Measurements from ENCODE around the gene STK31.
"Not testable (repeated sequence)": the region's sequence is repeated elsewhere in the genome, so short reads cannot be mapped to it uniquely, and the experiment has no call there.

Gene STK31

GRCh38 chr7:23672033-23672432 lies 38.0 kb upstream of the STK31 start:
- H3K27me3 ChIP-seq (ENCODE audit: insufficient read depth, poor library complexity, severe bottlenecking), result no peaks in the 10 kb centered on the region
- H3K36me3 ChIP-seq (ENCODE audit: low read depth), result no peaks in the 10 kb centered on the region
- DNase-seq (ENCODE audit: low spot score), result no peak
- no peaks in the 10 kb centered on the region for H3K9me3 ChIP-seq (ENCODE audit: severe bottlenecking)
- no peak overlapping the region for H3K4me3 ChIP-seq (ENCODE audit: severe bottlenecking)
- H3K27ac ChIP-seq (ENCODE audit: poor library complexity, severe bottlenecking), result no peak overlapping the region
- TF ChIP-seq CTCF (IDR thresholded peaks at IDR 0.05; ENCODE audit: poor library complexity, severe bottlenecking), result no peak
- no peak for ATAC-seq (ENCODE audit: low read depth)
- H3K4me1 ChIP-seq (ENCODE audit: insufficient read depth, poor library complexity, severe bottlenecking), result no peaks in the 10 kb centered on the region

GRCh38 chr7:23679898-23680413 lies 30.1 kb upstream of the STK31 start, which contains the start of gene FAM221A:
FAM221A (plus strand) TSS chr7:23680199; CDS start chr7:23680219, 20 bp downstream.
- peak; percentile 85 for TF ChIP-seq CTCF (IDR thresholded peaks at IDR 0.05; ENCODE audit: poor library complexity, severe bottlenecking)
- Histone ChIP-seq H3K4me1 (ENCODE audit: insufficient read depth, poor library complexity, severe bottlenecking) (no peaks in the 10 kb centered on the region), H3K27me3 (ENCODE audit: insufficient read depth, poor library complexity, severe bottlenecking) (no peaks in the 10 kb centered on the region), H3K4me3 (ENCODE audit: severe bottlenecking) (peak within 1 kb of the TSS; percentile 46), H3K36me3 (ENCODE audit: low read depth) (no peaks in the 10 kb centered on the region), H3K27ac (ENCODE audit: poor library complexity, severe bottlenecking) (no peak within 1 kb of the TSS), H3K9me3 (ENCODE audit: severe bottlenecking) (no peaks in the 10 kb centered on the region)
- peak; percentile 97 for ATAC-seq (ENCODE audit: low read depth)
- DNase-seq (ENCODE audit: low spot score), result peak; percentile 76

- Histone ChIP-seq H3K27me3 (ENCODE audit: insufficient read depth, poor library complexity, severe bottlenecking) (no peaks in the 10 kb centered on the region), H3K9me3 (ENCODE audit: severe bottlenecking) (no peaks in the 10 kb centered on the region), H3K36me3 (ENCODE audit: low read depth) (no peaks in the 10 kb centered on the region), H3K27ac (ENCODE audit: poor library complexity, severe bottlenecking) (no peak overlapping the region), H3K4me3 (ENCODE audit: severe bottlenecking) (peak overlapping the region; percentile 46), H3K4me1 (ENCODE audit: insufficient read depth, poor library complexity, severe bottlenecking) (no peaks in the 10 kb centered on the region)
- no peak for TF ChIP-seq CTCF (IDR thresholded peaks at IDR 0.05; ENCODE audit: poor library complexity, severe bottlenecking)
- ATAC-seq (ENCODE audit: low read depth) (peak; percentile 65), DNase-seq (ENCODE audit: low spot score) (no peak)
Observed at GRCh38 chr7:23680414-23681405, 29.3 kb upstream of the STK31 start.

GRCh38 chr7:23684041-23684440 lies 26.0 kb upstream of the STK31 start:
- DNase-seq (ENCODE audit: low spot score); H3K4me1 ChIP-seq (ENCODE audit: insufficient read depth, poor library complexity, severe bottlenecking); H3K9me3 ChIP-seq (ENCODE audit: severe bottlenecking); H3K27me3 ChIP-seq (ENCODE audit: insufficient read depth, poor library complexity, severe bottlenecking); H3K36me3 ChIP-seq (ENCODE audit: low read depth); H3K27ac ChIP-seq (ENCODE audit: poor library complexity, severe bottlenecking); H3K4me3 ChIP-seq (ENCODE audit: severe bottlenecking); ATAC-seq (ENCODE audit: low read depth): not testable (repeated sequence)

- Histone ChIP-seq H3K4me1 (ENCODE audit: insufficient read depth, poor library complexity, severe bottlenecking) (no peaks in the 10 kb centered on the region), H3K27me3 (ENCODE audit: insufficient read depth, poor library complexity, severe bottlenecking) (no peaks in the 10 kb centered on the region), H3K36me3 (ENCODE audit: low read depth) (no peaks in the 10 kb centered on the region), H3K9me3 (ENCODE audit: severe bottlenecking) (no peaks in the 10 kb centered on the region), H3K4me3 (ENCODE audit: severe bottlenecking) (no peak overlapping the region), H3K27ac (ENCODE audit: poor library complexity, severe bottlenecking) (no peak overlapping the region)
- no peak for DNase-seq (ENCODE audit: low spot score)
- ATAC-seq (ENCODE audit: low read depth), result peak; percentile 42
- no peak for TF ChIP-seq CTCF (IDR thresholded peaks at IDR 0.05; ENCODE audit: poor library complexity, severe bottlenecking)
Observed at GRCh38 chr7:23685731-23686130, 24.3 kb upstream of the STK31 start.

Measured in RWPE2 (cell line).